ENCODE results near the gene COL4A2.
"Not testable (repeated sequence)": the region's sequence is repeated elsewhere in the genome, so short reads cannot be mapped to it uniquely, and the experiment has no call there.

COL4A2 gene

DNA sequence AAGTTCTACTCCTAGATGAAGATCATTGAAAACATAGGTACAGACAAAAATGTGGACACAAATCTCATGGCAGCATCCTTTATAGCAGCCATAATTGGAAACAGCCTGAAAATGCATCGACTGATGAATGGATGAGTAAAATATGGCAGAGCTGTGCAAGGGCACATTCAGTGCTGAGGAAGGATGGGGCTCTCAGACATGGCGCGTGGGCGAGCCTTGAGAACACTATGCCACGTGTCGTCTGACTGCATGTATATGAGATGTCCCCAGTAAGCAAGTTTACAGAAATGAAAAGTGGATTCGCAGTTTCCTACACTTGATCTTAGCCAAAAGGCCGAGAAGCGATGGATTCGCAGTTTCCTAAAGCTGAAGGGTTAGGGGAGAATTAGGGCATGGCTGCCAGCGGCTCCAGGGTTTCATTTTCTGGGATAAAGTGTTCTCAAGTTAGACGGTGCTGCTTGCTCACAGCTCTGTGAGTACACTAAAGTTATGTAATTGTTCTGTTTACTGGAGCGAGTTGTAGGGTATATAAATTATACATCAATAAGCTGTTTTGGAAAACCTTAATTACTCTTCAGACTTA lies 176.4 kb downstream of the COL4A2 start:
- no peak for DNase-seq

DNA sequence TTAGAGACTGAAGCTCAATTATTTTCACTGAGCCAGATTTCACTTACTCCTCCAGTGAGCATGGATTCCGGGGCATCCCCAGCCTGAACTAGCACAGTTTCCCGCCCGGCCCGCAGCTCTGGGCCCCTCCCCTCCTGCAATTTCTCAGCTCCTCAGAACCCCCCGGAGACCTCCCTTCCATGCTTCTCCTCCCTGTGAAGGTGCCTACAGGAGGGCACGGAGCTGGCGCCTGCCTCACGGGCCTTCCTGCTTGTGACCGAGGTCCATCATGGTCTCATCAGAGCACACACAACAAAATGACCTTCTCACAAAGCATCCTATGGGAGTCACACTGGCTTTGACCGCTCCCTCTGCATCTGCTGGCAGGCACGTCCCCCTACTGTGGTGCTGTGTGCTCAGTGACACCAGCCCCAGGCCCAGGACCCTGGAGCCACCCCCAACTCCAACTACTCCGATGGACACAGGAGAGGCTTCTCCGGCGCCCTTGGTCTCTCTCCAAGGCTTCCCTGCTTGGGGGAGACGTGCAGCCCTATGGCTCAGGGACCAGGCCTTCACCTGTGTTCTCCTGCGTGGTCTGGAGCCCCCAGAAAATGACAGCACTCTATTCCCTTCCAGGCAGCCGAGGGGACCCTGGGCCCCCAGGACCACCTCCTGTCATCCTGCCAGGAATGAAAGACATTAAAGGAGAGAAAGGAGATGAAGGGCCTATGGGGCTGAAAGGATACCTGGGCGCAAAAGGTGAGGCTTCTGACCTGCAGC lies 177.4 kb downstream of the COL4A2 start:
- no peak for DNase-seq

DNA sequence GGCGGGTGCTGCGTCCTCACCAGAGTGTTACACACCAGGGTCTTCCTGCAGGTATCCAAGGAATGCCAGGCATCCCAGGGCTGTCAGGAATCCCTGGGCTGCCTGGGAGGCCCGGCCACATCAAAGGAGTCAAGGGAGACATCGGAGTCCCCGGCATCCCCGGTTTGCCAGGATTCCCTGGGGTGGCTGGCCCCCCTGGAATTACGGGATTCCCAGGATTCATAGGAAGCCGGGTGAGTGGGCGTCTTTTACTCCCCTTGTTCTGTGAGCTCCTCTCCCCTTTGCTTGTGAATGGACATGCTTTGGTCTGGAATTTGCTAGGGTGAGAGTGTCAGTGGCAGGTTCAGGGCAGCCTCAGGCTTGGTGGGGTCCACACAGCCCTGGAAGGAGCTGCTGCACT lies 178.5 kb downstream of the COL4A2 start:
- DNase-seq: no peak

DNA sequence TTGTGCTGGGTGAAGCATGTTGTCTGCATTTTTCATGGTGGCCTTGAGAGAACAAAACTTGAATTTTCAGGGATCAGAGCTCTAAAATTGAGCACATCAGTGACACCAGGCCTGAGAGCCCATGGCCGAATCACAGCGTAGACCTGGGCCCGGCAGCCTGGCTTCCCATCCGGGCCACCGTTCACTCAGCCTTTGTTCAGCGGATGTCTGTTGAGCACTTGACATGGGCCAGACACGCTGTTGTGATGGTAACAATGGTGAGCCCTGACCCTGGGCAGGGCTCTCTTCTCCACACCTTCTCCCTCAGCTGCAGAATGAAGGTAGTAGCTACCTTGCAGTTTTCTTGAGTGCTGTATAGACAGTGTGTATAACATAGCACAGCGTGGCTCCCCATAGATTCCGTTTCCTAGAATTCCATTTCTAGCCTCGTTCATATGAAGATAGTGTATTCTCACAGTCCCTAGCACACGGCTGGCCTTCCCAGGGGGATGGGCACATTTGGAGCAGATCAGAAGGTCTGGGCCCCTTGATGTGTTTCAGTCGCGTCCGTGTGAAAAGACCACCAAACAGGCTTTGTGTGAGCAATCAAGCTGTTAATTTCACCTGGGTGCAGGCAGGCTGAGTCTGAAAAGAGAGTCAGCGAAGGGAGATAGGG lies 179.1 kb downstream of the COL4A2 start:
- no peak for DNase-seq

DNA sequence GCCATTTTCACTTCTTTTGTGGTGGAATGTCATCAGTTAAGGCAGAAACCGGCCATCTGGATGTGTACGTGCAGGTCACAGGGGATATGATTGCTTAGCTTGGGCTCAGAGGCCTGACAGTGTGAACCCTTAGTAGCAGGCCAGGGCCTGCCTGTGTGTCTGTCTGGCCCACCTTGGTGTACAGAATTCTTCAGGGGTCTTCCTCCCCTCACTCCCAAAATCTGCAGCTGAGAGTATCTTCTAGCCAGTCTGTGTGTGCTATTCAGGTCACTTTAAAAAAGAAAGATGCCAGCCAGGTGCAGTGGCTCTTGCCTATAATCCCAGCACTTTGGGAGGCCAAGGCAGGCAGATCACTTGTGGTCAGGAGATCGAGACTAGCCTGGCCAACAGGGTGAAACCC lies 179.8 kb downstream of the COL4A2 start:
- not testable (repeated sequence) for DNase-seq

DNA sequence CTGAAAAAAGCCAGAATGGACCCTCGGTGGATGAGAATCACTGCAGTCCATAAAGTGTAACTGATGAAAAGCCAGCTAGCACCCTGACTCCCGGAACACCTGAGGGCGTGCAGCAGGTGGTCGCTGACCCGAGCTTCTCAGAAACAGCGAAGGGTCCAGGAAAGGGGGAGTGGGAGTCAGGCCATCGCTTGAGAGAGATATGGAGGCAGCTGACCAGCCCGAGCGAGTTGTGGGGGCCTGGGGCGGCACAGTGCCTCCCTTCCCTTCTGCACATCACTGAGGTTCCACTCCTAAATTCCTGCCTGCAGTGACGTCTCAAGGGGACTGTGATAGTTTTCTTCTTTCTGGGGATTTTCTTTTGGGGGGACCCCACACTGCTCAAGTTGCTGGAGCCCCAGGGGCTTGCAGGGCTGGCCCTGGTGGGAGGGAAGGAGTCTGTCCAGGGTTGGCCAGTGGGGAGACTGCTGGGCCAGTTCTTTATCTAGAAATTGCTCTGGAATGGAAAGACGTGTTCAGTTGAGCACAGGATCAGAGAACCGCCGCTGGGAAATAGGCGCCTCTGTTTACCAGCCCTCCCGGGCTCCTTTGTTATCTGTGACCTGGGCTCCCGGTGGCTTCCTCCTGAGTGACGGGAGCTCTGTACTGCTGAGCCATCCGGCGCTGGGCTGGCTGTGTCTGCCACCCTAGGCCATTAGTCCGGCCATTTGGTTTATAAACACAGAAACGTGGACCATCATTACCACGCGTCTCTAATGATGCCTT lies 183.1 kb downstream of the COL4A2 start:
- DNase-seq: no peak

DNA sequence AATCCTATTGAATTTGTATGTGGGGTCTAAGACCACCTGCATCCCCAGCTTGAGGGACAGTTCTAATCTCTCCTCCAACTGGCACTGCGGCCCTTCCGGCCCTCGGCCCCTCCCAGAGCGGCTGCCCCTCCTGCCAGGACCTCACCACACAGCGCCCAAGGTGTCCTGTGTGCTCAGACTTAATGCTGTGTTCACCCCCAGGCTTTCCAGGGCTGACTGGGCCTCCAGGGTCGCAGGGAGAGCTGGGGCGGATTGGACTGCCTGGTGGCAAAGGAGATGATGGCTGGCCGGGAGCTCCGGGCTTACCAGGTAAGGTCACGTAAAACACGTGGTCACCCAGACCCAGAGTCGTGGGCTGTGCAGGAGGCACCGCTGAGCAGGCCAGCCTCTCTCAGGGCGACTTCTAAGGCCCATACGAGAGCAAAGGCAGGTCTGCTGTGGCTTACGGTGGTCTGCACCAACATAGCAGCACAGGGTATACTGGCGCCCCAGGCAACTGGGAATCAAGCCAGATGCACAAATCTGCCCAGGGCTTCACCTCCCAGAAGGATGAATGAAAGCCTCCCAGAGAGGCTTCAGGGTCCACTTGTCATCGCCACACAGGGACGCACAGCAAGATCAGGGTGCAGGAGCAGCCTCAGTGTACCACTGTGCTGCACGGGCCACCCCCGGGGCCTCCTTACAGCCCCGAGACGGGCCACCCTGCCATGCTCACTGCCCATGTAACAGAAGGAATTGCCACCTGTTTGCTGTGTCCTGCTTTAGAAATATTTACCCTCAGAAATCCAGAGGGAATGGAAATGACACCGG lies 185.0 kb downstream of the COL4A2 start:
- DNase-seq: no peak

DNA sequence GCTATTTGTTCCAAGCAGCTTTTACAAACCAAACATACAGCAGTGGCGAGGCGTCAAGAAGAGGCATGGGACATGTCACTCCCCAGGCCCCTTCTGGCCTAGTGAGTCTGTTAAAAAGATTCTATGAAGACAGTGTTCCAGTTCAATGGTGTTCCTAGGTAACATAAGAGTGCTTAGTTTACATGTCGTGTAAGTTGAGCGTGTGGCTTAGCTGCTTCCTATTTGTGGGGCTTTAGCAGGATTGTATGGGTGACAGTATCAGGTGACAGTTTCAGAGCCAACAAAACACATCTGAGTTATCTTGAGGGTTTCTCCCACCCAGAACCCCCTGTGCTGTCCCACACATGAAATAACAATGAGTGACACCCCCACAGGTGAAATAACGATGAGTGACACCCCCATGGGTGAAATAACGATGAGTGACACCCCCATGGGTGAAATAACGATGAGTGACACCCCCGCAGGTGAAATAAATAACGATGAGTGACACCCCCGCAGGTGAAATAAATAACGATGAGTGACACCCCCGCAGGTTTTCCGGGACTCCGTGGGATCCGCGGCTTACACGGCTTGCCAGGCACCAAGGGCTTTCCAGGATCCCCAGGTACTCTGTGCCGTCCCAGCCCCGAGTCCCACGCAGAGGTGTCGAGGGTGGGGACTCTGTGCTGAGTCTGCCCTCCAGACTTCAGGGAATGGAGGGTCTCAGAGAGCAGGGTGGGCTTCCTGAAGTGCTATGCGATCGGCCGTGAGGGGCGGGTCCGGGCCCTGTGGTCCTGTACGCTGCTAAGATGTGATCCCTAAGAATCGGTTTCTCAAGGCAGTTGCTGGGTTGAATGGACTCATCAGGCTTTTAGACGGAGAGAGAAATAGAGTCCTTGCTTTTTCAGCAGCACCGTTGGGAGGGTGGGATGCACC lies 185.9 kb downstream of the COL4A2 start:
- no peak for DNase-seq

DNA sequence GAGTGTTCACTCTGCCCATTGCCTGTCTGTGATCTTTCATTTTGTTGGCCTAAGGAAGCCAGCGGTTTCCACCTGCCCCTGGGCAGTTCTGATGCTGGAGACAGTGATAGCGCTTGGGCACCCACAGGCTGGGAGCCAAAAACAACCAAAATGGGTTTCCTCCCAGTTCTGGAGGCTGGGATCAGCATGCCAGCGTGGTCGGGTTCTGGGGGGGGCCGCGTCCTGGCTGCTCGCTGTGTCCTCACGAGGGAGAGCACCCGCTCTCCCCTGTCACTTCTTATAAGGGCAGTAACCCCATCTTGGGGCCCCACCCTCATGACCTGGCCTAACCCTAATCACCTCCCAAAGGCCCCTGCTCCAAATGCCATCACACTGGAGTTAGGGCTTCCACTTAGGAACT lies 186.5 kb downstream of the COL4A2 start:
- no peak for DNase-seq

DNA sequence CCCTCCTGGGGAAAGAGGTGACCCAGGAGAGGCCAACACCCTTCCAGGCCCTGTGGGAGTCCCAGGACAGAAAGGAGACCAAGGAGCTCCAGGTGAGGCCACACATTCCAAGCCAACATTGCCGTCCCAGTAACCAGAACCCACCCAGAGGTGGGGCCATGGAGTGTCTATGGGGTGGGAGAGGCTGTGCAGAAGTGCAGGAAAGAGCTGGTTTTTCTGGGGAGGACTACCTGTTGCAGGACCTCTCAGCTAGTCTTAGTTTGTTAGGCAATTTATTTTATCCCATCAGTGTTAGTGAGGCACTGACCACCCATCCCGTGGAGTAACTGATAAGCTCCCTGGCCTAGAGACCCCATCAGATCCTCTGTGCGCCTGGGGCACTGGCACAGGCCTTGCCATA lies 188.3 kb downstream of the COL4A2 start:
- no peak for DNase-seq

DNA sequence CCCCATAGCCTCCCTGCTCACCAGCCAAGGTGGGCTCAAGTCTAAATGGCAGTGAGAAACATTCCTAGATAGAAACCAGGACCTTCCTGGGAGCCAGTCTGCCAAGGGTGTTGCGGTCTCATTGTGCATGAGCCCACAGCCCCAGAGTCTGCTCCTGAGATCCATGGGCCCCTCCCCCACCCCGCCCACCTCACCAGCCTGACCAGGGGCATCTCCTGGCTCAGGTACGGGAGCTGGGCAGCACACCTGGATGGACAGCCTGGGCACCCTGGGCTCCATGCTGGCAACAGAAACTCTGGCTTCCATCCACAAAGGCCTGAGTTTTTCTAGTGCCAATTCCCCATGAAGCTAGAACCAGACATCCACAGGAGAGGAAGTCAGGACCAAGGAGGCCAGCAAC lies 188.8 kb downstream of the COL4A2 start:
- DNase-seq: no peak

DNA sequence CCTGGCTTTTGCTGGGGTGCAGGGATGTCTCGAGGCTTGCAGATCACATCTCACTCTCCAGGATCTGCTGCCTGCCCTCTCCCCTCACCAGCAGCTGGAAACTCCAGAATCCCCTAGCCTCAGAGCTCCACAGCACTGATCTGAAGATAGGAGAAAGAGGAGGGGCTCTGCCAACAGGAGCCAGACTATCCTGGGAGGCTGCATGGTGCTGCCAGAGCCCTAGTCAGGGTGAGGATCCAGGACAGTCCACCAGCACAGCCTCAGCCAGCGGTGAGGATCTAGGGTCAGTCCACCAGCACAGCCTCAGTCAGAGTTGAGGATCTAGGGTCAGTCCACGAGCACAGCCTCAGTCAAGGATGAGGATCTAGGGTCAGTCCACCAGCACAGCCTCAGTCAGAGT lies 189.2 kb downstream of the COL4A2 start:
- DNase-seq: no peak

DNA sequence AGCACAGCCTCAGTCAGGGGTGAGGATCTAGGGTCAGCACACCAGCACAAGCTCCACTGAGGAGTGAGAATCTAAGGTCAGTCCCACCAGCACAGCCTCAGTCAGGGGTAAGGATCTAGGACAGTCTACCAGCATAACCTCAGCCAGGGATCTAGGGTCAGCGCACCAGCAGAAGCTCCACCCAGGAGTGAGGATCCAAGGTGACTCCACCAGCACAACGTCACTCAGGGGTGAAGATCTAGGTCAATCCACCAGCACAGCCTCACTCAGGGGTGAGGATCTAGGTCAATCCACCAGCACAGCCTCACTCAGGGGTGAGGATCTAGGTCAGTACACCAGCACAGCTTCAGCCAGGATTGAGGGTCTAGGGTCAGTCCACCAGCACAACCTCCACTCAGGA lies 189.9 kb downstream of the COL4A2 start:
- no peak for DNase-seq

DNA sequence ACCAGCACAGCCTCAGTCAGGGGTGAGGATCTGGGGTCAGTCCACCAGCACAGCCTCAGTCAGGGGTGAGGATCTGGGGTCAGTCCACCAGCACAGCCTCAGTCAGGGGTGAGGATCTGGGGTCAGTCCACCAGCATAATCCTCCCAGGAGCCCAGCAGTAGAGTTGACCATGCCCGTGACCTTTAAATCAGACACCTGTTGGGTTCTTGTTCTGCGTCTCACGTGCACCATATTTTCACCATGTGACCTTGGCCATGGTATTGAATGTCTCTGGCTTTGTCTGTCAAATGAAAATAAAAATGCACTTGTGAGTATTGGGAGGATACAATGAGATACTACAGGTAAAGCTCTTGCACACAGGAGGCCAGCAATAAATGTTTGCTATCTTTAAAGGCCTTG lies 190.8 kb downstream of the COL4A2 start:
- DNase-seq: not testable (repeated sequence)

DNA sequence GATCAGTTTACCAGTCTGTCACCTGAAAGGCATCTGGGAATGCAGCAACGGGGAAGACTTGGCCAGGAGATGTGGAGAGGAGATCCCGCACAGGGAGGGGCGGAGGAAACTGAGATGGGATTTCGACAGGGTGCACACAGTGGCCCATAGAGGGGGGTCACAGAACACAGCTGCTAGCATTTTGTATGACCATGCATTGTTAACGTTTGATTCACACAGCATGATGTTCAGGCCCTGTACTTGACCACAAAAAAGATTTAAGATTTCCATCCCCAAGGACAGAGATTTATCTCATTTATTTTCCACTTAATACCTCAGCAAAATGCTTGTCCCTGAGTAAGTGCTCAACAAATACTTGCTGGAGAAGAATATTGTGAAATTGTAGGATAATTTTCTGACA lies 191.2 kb downstream of the COL4A2 start:
- DNase-seq: no peak

DNA sequence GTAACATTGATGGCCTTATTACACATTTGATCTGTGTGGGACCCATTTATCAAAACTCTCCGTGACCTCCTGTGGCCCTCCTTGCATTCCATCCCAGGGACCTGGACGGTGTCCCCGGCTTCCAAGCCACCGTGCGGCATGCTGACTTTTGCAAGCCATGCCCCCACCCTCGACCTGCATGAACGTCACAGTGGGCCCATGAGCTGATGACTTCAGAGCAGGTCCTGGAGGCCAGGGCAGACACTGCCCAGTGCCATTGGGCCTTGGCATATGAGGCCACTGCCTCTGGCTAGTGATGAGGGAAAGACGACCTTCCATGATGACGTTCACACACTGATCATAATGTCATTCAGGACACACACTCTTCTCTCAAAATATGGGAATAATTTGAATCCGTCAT lies 191.7 kb downstream of the COL4A2 start:
- no peak for DNase-seq

DNA sequence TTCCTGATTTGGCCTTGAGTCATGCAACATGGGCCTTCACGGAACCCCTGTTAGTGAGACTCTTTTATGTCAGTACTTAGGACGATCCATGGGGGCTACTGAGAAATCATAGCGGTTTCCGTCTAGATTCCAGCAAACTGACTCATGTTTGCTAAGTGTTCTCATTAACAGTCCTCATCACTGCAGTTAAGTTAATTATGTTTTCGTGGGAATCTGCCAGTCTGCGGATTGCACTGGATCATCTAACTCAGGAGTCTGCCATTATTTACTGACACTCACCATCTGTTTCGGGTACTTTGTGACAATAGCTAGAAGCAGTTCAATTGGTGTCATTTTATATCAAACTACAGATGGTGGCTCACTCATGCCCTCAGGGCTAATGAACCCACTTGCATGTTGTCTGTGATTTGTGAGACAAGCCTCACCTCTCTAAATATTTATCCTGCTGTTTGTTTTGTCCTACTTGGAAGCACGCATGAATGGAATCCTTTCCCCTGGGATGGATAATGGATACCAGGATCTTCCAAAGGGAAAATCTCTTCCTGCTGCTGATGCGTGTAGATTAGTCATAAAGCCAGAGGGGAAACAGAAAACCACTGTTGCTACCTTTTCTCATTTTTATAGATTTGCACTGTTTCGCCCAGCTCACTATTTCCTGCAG lies 192.7 kb downstream of the COL4A2 start:
- DNase-seq: no peak

DNA sequence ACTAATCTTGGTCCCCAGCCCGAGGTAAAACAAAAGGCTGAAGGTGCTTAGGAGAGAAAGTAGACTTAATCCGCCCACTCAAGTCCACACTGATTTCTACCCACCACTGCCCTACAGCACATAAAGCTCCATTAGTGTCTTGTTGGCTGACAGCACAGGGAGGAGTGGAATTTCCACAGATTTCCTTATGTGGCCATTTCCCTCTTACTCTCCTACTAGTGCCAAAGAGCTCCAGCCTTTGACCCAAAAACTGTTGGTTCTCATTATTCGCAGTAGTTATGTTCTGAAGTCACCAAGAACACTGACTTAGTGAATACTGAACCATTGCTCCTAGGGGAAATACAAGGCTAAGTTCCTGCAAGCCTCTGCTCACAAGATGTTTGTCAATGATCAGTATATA lies 193.3 kb downstream of the COL4A2 start:
- no peak for DNase-seq

DNA sequence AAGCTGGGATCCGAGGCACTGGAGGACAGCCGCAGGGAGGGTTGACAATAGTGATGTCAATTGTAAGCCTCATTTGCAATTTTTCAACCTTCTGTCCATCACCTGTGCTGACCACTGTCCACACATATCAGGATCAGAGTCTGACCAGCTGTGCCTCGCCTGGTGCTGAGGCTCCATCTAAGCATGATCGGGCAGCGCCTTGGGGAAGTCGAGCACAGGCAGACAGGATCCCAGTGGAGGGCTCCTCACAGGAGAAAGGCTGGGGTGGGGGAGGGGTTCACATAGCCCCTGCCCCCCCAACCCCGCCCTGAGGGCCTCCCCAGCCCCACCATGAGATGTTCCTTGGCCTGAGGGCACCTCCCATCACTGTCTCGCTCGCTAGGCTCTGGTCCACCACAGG lies 194.1 kb downstream of the COL4A2 start:
- DNase-seq: no peak

DNA sequence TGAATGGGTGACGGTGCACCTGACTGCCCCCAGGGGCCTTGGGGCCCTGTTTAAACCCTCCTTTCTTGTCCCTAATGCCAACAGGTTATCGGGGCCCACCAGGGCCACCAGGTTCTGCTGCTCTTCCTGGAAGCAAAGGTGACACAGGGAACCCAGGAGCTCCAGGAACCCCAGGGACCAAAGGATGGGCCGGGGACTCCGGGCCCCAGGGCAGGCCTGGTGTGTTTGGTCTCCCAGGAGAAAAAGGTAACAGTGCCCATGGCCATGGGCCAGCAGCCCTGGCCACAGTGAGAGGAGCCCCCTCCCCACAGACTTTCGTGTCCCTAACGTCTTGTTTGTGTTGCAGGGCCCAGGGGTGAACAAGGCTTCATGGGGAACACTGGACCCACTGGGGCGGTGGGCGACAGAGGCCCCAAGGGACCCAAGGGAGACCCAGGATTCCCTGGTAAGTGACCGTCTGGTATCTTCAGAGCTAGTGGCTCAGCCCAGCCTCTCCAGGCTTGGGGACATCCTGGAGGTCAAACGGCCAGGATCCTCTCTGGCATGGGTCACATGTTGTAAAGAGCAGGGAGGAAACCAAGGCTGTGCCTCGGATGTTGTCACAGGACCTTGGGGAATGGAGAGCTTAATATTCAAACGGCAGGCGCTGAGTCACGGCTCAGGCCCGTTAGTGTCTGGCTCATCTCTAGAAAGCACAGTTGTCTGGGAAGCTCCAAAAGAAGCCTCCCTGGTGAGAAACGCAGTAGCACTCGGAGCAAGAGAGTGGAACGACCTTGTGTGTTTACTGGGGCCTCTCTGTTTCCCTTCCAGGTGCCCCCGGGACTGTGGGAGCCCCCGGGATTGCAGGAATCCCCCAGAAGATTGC lies 196.2 kb downstream of the COL4A2 start:
- no peak for DNase-seq

Data from activated CD8-positive, alpha-beta memory T cell treated with anti-CD3 and anti-CD28 coated beads, Interleukin-2, amount 50 U/mL, for 48 hours (primary cell).